ENCODE measurements around the gene DBF4.
"Not testable (repeated sequence)": the region's sequence is repeated elsewhere in the genome, so short reads cannot be mapped to it uniquely, and the experiment has no call there.

- TF ChIP-seq MXI1 (IDR thresholded peaks at IDR 0.05; ENCODE audit: low read depth, low read length); YY1 (IDR thresholded peaks at IDR 0.05; ENCODE audit: low read depth, low read length); CTCF (IDR thresholded peaks at IDR 0.05 in 2 of 3, conservative IDR thresholded peaks at IDR 0.05 in 1 of 3; ENCODE audit: control insufficient read depth in 2 of 3, extremely low read depth in 1 of 3, insufficient read depth in 1 of 3, low read depth in 3 of 3, low read length in 3 of 3); EGR1 (IDR thresholded peaks at IDR 0.05; ENCODE audit: borderline replicate concordance in 1 of 2, low read depth in 2 of 2, low read length in 2 of 2); MYB (IDR thresholded peaks at IDR 0.05; ENCODE audit: borderline replicate concordance, low read depth, low read length); HDAC2 (IDR thresholded peaks at IDR 0.05): not testable (repeated sequence)
Measured at GRCh38 chr7:87945926-87946325, 69.6 kb downstream of the DBF4 start.

Measured in GM12878 (cell line).